ENCODE data around the gene HIVEP2. TPM values are rescaled to one million over a fixed set of nuclear protein-coding genes. Genes with fewer than 3 reads are reported as not detected.

HIVEP2 gene
- total and polyA plus RNA-seq, 7 experiments from 2014 or later, result 12.2 to 92.1 (median 51.5) TPM

DNA sequence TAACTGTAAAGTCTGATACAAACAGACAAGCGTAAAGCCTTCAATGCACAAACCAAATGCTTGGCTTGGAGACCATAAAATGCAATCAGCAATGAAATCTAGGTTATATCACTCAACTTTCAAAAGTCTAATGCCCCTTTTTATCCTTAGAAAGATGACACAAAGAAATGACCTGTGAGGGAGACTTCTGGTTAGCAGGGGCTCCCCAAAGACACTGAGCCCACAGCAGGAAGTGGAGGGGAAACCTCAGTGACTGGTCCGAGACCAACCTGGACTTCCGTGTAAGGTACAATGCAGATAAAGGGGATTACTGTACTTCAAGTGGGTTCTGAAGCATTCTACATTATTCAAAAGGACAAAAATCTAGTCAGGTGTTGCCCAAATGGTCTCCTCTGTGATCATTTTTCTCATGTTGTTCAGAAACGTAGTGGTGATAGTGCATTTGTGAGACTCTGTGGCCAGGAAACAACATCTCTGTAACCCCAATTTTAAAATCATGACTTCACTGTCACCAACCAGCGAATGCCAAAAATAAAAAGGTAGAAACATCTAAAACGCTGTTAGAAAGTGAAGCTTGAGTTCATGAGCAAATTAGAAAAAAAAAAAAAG lies 88.2 kb downstream of the HIVEP2 start:
- Mint-ChIP-seq H3K27ac (peak overlapping the region; percentile 91 to 100 (median 98)), H3K9me3 (peaks cover 0 to 1% (median 0%) of the 10 kb centered on the region in 11 donors), H3K27me3 (no peaks in the 10 kb centered on the region), H3K36me3 (peaks cover 0 to 18% (median 8%) of the 10 kb centered on the region in 5 donors), H3K4me3 (peak overlapping the region; percentile 72 to 88 (median 84)), H3K4me1 (peaks cover 54 to 100% (median 96%) of the 10 kb centered on the region in 7 donors)
- H3K9me3 ChIP-seq (ENCODE audit: control insufficient read depth in 2 of 3, low read length in 3 of 3), result no peaks in the 10 kb centered on the region
- intact Hi-C loops (cut with micrococcal nuclease), result loop anchor here (1.0 to 5.0 kb wide), 12 partner anchors 9 to 459 kb away; no protein-coding TSS in a partner anchor
- peak overlapping the region; percentile 86 for H3K27ac ChIP-seq (ENCODE audit: low read depth, low read length)
- H3K36me3 ChIP-seq (ENCODE audit: control insufficient read depth in 2 of 3, insufficient read depth in 3 of 3, low read length in 3 of 3), result no peaks in the 10 kb centered on the region
- ChIA-PET POLR2A (interaction anchor here (0.6 to 10.9 kb wide), 27 partner anchors 11 to 287 kb away, joined by 3 to 200 read pairs (median 6); partner anchors contain the start of gene HIVEP2), CTCF (interaction anchor here (0.7 to 2.8 kb wide), 4 partner anchors 8 to 109 kb away, joined by 3 to 8 read pairs (median 4); no protein-coding TSS in a partner anchor)
- no peaks in the 10 kb centered on the region for H3K27me3 ChIP-seq (ENCODE audit: control insufficient read depth in 2 of 2, insufficient read depth in 2 of 2, low read length in 2 of 2)
- DNase-seq (peak in 5 of 9 donors; percentile 50 to 71 (median 63)), ATAC-seq (peak; percentile 54)
- peaks cover 68 to 81% of the 10 kb centered on the region in 2 donors for H3K4me1 ChIP-seq (ENCODE audit: control insufficient read depth in 2 of 2, insufficient read depth in 2 of 2, low read length in 2 of 2)
- peak overlapping the region; percentile 54 for H3K4me3 ChIP-seq (ENCODE audit: low read length)

DNA sequence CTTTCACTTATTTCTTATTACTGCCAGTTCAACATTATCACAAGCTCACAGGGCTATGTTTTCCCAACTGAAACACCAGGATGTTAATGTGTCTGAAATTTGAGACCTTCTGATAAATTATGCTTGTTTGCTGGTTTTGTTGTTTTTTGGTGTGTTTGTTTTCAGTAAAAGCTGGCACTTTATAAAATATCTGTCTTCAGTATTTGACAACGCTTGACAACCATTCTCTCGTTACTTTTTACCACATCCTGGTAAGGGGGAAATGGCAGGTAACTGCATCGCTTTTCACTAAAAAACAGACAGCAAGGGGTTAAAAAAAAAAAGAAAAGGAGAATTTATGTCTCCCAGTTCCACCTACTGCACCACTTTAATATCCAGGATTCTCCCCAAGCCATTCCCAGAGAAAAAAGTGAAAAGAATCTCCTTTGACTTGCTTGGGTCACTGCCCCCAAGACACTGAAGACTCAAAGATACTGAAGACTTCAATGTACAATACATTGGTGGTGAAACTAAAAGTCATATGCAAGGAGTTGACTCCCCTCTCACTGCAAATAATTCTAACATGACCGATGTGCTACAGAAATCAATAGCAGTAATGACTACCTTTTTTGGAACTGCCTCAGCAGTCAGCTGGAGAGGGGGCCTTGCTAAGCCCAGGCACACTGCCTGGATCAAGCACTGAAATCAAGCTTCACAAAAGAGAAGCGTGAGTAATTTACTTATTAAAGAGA lies 88.9 kb downstream of the HIVEP2 start:
- Mint-ChIP-seq H3K27ac (peak overlapping the region; percentile 91 to 100 (median 98)), H3K36me3 (peaks cover 0 to 18% (median 8%) of the 10 kb centered on the region in 5 donors), H3K27me3 (no peaks in the 10 kb centered on the region), H3K9me3 (peaks cover 0 to 1% (median 0%) of the 10 kb centered on the region in 11 donors), H3K4me3 (peak overlapping the region; percentile 72 to 88 (median 84)), H3K4me1 (peaks cover 54 to 100% (median 96%) of the 10 kb centered on the region in 7 donors)
- CTCF ChIA-PET, result interaction anchor here (0.9 to 3.7 kb wide), 5 partner anchors 10 to 164 kb away, joined by 4 to 17 read pairs (median 5); no protein-coding TSS in a partner anchor
- H3K4me3 ChIP-seq (ENCODE audit: low read length), result peak overlapping the region; percentile 54
- no peaks in the 10 kb centered on the region for H3K9me3 ChIP-seq (ENCODE audit: control insufficient read depth in 2 of 3, low read length in 3 of 3)
- H3K4me1 ChIP-seq (ENCODE audit: control insufficient read depth in 2 of 2, insufficient read depth in 2 of 2, low read length in 2 of 2), result peaks cover 74 to 81% of the 10 kb centered on the region in 2 donors
- H3K36me3 ChIP-seq (ENCODE audit: control insufficient read depth in 2 of 3, insufficient read depth in 3 of 3, low read length in 3 of 3), result no peaks in the 10 kb centered on the region
- peak in 7 of 9 donors; percentile 27 to 64 (median 50) for DNase-seq
- ATAC-seq, result no peak
- intact Hi-C loops (cut with micrococcal nuclease), result loop anchor here (1.0 to 5.0 kb wide), 6 partner anchors 11 to 459 kb away; no protein-coding TSS in a partner anchor
- H3K27ac ChIP-seq (ENCODE audit: low read depth, low read length), result peak overlapping the region; percentile 86
- no peaks in the 10 kb centered on the region for H3K27me3 ChIP-seq (ENCODE audit: control insufficient read depth in 2 of 2, insufficient read depth in 2 of 2, low read length in 2 of 2)
- POLR2A ChIA-PET, result interaction anchor here (0.6 to 10.9 kb wide), 22 partner anchors 9 to 286 kb away, joined by 3 to 200 read pairs (median 4); partner anchors contain the start of gene HIVEP2

DNA sequence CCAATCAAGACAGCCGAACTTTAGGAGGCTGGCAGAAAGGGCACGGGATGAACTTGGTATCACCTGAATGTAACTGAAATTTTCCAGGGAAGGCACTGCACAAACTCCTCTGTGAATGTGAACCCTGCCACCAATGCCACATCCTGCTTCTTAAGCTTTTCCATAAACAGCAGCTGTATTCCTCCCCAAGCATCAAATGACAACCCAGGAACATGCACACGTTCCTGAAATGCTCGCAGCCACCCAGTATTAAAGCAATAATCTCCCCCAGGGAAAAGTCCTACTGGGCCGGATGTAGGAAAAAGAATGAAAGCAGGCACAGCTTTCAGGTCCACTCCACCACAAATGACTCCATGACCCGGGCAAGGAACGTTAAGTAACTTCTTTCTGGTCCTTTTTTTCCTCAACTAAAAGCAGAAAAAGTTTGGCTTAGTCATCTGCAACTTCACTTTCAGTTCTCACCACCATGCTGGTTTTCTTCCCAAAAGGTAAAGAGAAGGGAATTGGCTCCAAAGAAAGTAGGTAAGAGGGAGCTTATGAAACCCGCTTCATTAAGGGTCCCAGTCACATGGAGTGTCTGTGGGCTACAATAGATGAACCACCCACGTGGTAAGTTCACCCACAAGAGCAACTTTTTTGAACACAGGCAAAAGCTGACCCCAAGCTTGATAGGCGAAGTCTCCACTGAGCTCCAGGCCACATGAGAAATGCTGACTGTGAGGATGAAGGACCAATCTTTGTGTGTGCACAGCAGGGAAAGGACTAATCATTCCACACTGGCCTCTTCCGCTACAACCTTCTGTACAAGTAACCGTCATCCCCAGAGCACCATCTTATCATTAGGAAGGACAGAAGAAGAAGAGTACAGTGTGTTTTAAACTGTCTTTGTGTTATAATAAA lies 90.1 kb downstream of the HIVEP2 start:
- H3K4me1 ChIP-seq (ENCODE audit: control insufficient read depth in 2 of 2, insufficient read depth in 2 of 2, low read length in 2 of 2), result peaks cover 85 to 86% of the 10 kb centered on the region in 2 donors
- DNase-seq, result no peak
- H3K27me3 Mint-ChIP-seq, result no peaks in the 10 kb centered on the region
- peak overlapping the region; percentile 86 for H3K27ac ChIP-seq (ENCODE audit: low read depth, low read length)
- H3K27me3 ChIP-seq (ENCODE audit: control insufficient read depth in 2 of 2, insufficient read depth in 2 of 2, low read length in 2 of 2), result no peaks in the 10 kb centered on the region
- no peak for ATAC-seq
- peak overlapping the region; percentile 54 for H3K4me3 ChIP-seq (ENCODE audit: low read length)
- H3K9me3 Mint-ChIP-seq, result peaks cover 0 to 1% (median 0%) of the 10 kb centered on the region in 11 donors
- H3K36me3 Mint-ChIP-seq, result peaks cover 0 to 13% (median 6%) of the 10 kb centered on the region in 5 donors
- H3K27ac Mint-ChIP-seq, result peak overlapping the region; percentile 91 to 100 (median 98)
- H3K9me3 ChIP-seq (ENCODE audit: control insufficient read depth in 2 of 3, low read length in 3 of 3), result no peaks in the 10 kb centered on the region
- CTCF ChIA-PET, result interaction anchor here (0.7 to 3.7 kb wide), 5 partner anchors 9 to 162 kb away, joined by 3 to 17 read pairs (median 4); no protein-coding TSS in a partner anchor
- POLR2A ChIA-PET, result interaction anchor here (0.6 to 10.9 kb wide), 17 partner anchors 9 to 92 kb away, joined by 3 to 200 read pairs (median 7); partner anchors contain the start of gene HIVEP2
- no peaks in the 10 kb centered on the region for H3K36me3 ChIP-seq (ENCODE audit: control insufficient read depth in 2 of 3, insufficient read depth in 3 of 3, low read length in 3 of 3)
- H3K4me3 Mint-ChIP-seq, result peak overlapping the region; percentile 72 to 88 (median 84)
- intact Hi-C loops (cut with micrococcal nuclease), result loop anchor here (5.0 kb wide), 3 partner anchors 33 to 458 kb away; no protein-coding TSS in a partner anchor
- H3K4me1 Mint-ChIP-seq, result peaks cover 51 to 100% (median 97%) of the 10 kb centered on the region in 7 donors

DNA sequence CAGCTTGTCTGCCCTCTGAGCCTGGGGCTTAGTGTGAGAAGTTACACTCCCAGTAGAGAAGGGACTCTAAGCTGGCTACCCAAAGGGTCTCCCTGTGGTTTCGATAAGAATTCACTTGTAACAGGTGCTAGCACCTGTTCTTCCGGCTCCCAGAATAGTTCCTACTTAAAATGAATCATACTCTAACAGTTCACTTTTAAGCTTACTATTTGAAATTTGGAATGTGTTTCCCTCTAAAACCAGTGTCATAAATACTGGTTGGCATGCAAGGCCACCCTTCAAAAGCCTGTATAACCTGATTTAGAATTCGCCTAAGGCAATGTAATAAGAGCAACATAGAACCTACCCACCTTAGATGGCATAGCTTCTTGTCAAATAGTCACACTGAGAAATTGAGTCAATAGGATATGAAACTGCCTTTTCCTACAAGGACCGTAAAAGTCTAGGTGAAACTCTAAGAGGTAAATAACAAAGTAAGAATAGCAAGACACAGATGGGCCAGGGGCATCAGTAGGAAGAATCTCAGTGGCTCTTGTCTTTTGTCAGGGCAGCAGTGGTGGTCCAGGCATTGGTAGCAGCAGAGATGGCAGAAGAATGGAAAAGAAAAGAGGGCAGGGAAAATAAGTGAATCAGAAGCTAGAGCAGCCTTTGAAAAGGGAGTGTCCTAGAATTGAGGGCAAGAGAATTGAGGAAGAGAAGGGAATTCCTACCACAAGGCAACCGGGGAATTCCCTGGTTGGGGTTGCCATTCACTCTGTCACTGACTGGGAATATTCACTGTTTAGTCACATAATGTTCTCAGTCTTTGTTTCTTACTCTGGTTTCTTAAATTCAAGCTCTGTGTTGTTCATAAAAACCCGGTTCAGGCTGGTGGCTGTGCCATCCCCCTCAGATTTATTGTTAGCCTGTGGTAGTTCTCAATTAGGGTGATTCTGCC lies 91.5 kb downstream of the HIVEP2 start:
- ChIA-PET POLR2A (interaction anchor here (0.8 to 10.9 kb wide), 18 partner anchors 8 to 106 kb away, joined by 3 to 200 read pairs (median 4); partner anchors contain the start of gene HIVEP2), CTCF (interaction anchor here (0.8 to 3.7 kb wide), 4 partner anchors 9 to 107 kb away, joined by 3 to 17 read pairs (median 4); no protein-coding TSS in a partner anchor)
- no peaks in the 10 kb centered on the region for H3K9me3 ChIP-seq (ENCODE audit: control insufficient read depth in 2 of 3, low read length in 3 of 3)
- H3K36me3 ChIP-seq (ENCODE audit: control insufficient read depth in 2 of 3, insufficient read depth in 3 of 3, low read length in 3 of 3), result no peaks in the 10 kb centered on the region
- H3K27ac ChIP-seq (ENCODE audit: low read depth, low read length), result peak overlapping the region; percentile 86
- H3K36me3 Mint-ChIP-seq, result peaks cover 4 to 14% (median 6%) of the 10 kb centered on the region in 5 donors
- H3K27me3 ChIP-seq (ENCODE audit: control insufficient read depth in 2 of 2, insufficient read depth in 2 of 2, low read length in 2 of 2), result no peaks in the 10 kb centered on the region
- DNase-seq, result no peak
- intact Hi-C loops (cut with micrococcal nuclease), result loop anchor here in 1 of 2 donors (1.0 kb wide), 1 partner anchor 8 kb away; no protein-coding TSS in a partner anchor
- peak overlapping the region; percentile 67 to 88 (median 82) for H3K4me3 Mint-ChIP-seq
- H3K4me1 Mint-ChIP-seq, result peaks cover 52 to 100% (median 96%) of the 10 kb centered on the region in 7 donors
- ATAC-seq, result no peak
- peak overlapping the region; percentile 7 for H3K4me3 ChIP-seq (ENCODE audit: low read length)
- H3K9me3 Mint-ChIP-seq, result no peaks in the 10 kb centered on the region
- no peaks in the 10 kb centered on the region for H3K27me3 Mint-ChIP-seq
- peak overlapping the region; percentile 91 to 100 (median 98) for H3K27ac Mint-ChIP-seq
- H3K4me1 ChIP-seq (ENCODE audit: control insufficient read depth in 2 of 2, insufficient read depth in 2 of 2, low read length in 2 of 2), result peaks cover 87 to 92% of the 10 kb centered on the region in 2 donors

DNA sequence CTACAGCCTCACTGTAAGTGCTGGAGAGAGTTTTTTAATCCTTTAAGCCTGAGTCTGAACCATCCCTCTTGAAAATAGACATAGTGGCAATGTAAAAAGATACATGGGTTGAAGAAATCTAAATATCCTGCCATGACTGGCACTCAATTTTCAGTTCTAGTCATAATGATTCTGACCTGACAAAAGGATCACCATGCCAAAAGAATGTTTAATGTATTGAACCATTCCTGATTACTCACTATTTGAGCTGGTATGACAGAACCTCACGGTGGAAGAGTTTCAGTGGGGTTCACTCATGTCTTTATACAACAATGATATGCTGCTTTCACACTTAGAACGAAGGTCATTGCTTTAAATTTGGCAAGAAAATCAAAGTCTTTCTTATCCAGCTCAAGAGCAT lies 93.4 kb downstream of the HIVEP2 start:
- peak overlapping the region; percentile 66 for H3K27ac ChIP-seq (ENCODE audit: low read depth, low read length)
- no peaks in the 10 kb centered on the region for H3K27me3 Mint-ChIP-seq
- H3K4me3 Mint-ChIP-seq, result peak overlapping the region; percentile 21 to 78 (median 67)
- intact Hi-C loops (cut with micrococcal nuclease), result no loop called here
- no peaks in the 10 kb centered on the region for H3K9me3 ChIP-seq (ENCODE audit: control insufficient read depth in 2 of 3, low read length in 3 of 3)
- H3K36me3 Mint-ChIP-seq, result peaks cover 4 to 14% (median 6%) of the 10 kb centered on the region in 5 donors
- H3K4me3 ChIP-seq (ENCODE audit: low read length), result no peak overlapping the region
- ATAC-seq (no peak), DNase-seq (no peak)
- ChIA-PET POLR2A (interaction anchor here (1.2 to 10.9 kb wide), 5 partner anchors 6 to 77 kb away, joined by 3 to 200 read pairs (median 96); no protein-coding TSS in a partner anchor), CTCF (no interaction called here)
- H3K9me3 Mint-ChIP-seq, result no peaks in the 10 kb centered on the region
- H3K36me3 ChIP-seq (ENCODE audit: control insufficient read depth in 2 of 3, insufficient read depth in 3 of 3, low read length in 3 of 3), result no peaks in the 10 kb centered on the region
- peaks cover 47 to 100% (median 97%) of the 10 kb centered on the region in 7 donors for H3K4me1 Mint-ChIP-seq
- no peaks in the 10 kb centered on the region for H3K27me3 ChIP-seq (ENCODE audit: control insufficient read depth in 2 of 2, insufficient read depth in 2 of 2, low read length in 2 of 2)
- H3K4me1 ChIP-seq (ENCODE audit: control insufficient read depth in 2 of 2, insufficient read depth in 2 of 2, low read length in 2 of 2), result peaks cover 94 to 95% of the 10 kb centered on the region in 2 donors
- peak overlapping the region; percentile 76 to 100 (median 91) for H3K27ac Mint-ChIP-seq

All from naive thymus-derived CD4-positive, alpha-beta T cell (primary cell).